Sciatic nerve (tissue), 2 donors: ENCODE results near the gene ACSS2. TPM values are rescaled to one million over a fixed set of nuclear protein-coding genes. Genes with fewer than 3 reads are reported as not detected.

ENCODE experiments used
- ATAC-seq: fragments of 200-7000 bp; cut with Tn5 transposase; one replicate; pipeline ENCODE4 v1.9.1; 2020; ENCODE audit warnings: mild to moderate bottlenecking, moderate library complexity
- DNase-seq: peaks from one replicate; pipeline ENCODE4 v3.0.0-alpha.2; 2020; ENCODE audit warnings: low spot score
- intact Hi-C: fragments of 100-400 bp; cut with DNase I; formaldehyde crosslinking; loops from one replicate; pipeline ENCODE4 v1.14.2; 2022
- total RNA-seq: library from RNA; stranded (reverse); fragmentation: NEBNext Ultra II Directional; extraction: Animal tissue kit (Norgen Biotek cat#: 25700); gene quantifications from one replicate; pipeline ENCODE4 v1.2.1, GENCODE V29; 2021
- donor health status: DM: no; HTN: no; CAD: no.
- donor health status: DM: no; HTN: no; CAD: no.

The ACSS2 gene
- total RNA-seq, 1 donor from 2014 or later = 103 TPM

DNA sequence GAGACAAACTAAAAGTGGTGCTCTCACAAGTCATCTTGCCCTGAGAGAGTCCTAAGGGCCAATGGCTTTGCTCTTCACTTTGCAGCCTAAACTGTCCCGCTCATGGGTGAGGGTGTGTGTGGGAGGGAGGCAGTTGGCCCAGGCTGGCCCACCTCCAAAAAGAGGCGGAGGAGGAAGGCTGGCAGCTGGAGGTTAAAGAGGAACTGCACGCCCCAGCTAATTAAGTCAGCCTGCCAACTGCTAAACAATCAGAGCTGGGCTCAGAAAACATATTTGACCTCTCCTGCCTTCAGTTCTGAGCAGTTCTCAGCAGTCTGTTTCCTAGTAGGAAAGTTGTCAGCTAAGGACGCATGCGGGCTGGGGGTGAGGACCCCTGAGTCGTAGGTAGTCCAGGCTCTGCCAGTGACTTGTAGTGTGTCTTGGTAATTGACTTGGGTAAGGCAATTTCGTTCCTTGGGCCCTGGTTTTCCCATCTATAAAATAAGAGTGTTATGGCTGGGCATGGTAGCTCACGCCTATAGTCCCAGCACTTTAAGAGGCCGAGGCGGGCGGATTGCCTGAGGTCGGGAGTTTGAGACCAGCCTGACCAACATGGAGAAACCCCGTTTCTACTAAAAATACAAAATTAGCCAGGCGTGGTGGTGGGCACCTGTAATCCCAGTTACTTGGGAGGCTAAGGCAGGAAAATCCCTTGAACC, 62.2 kb downstream of the ACSS2 start:
- intact Hi-C loops = no loop called here
- peak; percentile 71 for ATAC-seq
- DNase-seq = peak; percentile 78

DNA sequence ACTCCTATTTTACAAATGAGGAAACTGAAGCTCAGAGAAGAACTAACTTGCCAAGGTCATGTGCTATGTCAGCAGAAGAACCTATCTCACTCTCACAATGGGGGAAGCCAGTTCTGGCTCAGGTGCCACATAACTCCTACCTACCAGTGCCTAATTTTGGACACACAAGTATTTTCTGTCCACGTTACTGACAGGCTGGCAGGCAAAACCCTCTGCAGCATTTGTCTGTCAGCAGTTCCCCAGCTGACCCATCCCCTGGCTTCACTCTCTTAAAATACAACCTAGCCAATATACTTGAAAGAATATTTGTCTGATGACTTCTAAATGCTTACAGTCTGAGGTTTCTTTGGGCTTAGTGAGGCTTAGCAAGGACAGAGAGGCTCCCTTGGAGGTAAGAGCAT, 63.7 kb downstream of the ACSS2 start:
- DNase-seq (no peak), ATAC-seq (no peak)
- intact Hi-C loops = no loop called here

DNA sequence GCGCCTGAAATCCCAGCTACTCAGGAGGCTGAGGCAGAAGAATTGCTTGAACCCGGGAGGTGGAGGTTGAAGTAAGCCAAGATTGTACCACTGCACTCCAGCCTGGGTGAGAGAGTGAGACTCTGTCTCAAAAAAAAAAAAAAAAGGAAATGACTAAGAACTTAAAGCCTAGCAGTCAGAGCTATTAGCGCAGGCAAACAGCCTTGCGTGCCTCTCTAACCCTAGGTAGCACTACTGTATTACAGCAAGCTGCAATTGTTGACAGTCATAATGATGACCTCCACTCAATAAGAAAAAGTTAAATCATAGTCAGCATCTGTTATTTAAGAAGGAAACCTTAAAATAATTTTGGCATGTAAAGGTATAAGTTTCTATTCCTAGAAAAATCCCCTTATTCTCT, 64.8 kb downstream of the ACSS2 start:
- ATAC-seq = no peak
- intact Hi-C loops = no loop called here
- DNase-seq = no peak

DNA sequence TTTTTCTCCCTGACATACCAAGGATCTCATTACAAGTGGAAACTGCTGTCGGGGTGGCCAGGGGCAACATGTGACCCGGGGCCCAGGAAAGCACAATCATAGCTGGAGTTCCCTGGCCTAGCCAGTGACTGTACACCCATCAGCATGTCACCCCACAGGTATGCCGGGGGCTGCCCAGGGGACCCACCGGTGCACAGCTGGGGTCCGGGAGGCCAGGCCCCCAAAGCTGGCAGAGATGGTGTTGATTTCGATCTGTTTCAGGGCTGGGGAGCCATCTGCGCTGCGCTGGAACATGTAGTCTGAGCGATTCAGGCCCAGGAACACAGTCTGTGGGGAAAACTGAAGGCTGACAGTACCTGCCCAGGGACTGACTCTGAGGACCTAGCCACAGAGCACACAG, 65.9 kb downstream of the ACSS2 start:
- no peak for ATAC-seq
- intact Hi-C loops = no loop called here
- DNase-seq = no peak

DNA sequence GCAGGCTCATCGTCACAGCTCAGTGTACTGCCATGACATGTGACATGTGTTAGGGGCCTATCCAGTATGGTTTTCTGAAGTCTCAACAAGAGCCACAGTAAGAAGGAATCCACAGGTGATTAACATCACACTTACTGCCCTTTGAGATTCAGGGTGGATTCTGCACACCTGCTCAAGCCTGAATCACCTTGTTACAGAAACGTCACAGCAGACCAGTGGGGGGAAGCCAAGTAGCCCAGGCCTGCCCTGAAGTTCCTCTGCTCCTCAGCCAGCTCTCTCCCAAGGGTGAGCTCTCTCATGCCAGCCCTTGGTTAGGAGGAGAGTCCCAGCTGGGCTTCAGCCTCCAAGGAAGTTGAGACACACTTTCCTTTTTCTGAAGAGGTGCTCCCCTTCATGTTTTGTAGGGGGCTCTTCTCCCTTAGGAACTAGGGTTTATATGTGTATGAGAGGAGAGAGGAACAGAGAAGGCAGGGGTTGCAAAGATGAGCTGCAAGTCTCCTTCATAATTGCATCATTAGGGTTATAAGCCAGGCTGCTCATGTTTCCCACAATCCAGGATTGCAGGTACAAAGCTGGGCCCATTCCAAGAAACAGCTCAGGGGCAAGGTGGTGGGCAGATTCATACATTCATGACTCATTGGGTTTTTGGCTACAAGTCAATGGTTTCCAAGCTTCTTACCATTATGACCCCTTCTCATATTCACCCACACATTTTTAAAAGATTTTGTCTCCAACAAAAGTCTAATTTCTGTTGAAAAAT, 67.6 kb downstream of the ACSS2 start:
- intact Hi-C loops = no loop called here
- DNase-seq = no peak
- no peak for ATAC-seq

DNA sequence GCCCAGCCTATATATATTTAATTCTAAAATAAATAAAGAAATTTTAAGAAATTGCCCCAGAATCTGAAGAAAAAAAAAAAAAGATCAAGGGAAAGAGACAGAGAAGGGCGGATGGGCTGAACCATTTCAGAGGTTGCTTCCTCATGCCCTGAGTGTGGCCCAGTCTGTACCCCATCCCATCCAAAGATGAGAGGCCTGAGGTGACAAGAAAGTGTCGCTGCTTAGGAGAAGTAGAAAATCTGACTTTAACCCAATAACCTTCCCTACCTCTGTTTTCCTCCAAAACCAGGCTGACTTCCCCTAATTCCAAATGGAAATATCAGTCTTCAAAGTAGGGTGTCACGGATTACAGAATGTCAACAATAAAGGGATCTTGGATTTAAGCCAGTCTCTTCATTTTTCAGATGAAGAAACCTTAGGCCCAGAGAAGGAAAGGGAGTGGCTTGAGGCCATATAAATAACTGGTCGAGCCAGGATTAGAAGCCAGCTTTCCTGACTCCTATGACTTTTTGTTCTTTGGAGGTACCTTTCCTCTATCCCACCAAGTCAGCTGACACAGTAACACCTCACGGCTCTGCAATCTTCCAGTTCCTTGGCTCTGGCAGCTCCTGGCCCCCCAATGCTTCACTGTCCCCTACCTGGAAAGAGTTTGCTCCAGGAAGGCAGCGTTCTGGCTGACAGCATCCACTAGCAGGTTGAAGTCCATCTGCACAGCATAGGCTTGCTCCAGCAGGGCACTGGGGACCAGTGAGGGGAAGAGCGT, 69.1 kb downstream of the ACSS2 start:
- DNase-seq = no peak
- peak; percentile 30 for ATAC-seq
- intact Hi-C loops = no loop called here

DNA sequence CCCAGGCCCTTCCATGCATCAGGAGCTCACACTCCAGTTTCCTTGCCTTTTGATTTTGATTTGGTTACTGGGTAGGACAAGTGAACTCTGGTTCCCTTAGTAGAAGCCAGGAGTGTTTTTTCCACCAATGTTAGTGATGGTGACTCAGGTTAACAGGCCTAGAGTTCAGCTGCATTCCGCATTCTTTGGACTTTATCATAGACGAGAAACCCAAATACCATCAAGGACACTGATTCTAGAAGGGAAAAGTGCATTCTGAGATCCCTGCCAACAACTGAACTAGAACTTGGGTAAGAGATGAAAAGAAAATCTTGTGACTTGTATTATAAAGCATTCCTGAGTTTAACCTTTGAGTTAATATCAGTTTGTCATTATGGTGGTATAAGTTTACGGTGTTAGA, 70.2 kb downstream of the ACSS2 start:
- no peak for ATAC-seq
- intact Hi-C loops = no loop called here
- DNase-seq = no peak

DNA sequence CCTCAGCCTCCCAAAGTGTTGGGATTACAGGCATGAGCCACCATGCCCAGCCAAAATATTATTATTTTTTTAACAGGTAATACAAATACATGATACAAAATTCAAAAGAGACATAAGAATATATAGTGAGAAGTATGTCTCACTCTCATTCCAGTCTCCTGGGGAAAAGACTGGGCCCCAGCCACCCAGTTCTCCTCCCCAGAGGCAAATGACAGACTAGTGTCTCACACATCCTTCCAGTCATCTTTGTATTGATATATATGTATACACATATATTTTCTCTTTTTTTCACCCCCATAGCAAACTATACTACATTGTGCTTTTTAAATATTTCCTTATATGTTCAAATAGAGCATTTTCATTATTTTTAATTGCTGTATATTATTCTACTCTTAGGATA, 70.9 kb downstream of the ACSS2 start:
- ATAC-seq = no peak
- intact Hi-C loops = no loop called here
- DNase-seq = no peak

DNA sequence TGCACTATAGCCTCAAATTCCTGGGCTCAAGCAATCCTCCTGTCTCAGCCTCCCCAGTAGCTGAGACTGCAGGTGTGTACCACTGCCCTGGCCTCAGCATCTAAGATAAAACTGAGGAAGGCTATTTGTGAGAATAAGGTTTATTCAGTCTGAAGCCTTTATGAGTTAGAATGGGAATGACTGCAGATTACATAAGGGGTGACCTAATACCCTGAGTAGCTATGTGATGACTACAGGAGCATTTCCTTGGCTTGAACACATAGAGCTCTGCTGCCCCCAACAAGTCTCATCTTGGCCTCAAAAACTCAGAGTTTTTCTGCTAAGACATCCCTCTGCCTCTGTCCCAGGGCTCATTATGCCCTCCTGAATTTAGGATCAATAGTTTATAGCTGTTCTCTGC, 71.6 kb downstream of the ACSS2 start:
- no peak for ATAC-seq

DNA sequence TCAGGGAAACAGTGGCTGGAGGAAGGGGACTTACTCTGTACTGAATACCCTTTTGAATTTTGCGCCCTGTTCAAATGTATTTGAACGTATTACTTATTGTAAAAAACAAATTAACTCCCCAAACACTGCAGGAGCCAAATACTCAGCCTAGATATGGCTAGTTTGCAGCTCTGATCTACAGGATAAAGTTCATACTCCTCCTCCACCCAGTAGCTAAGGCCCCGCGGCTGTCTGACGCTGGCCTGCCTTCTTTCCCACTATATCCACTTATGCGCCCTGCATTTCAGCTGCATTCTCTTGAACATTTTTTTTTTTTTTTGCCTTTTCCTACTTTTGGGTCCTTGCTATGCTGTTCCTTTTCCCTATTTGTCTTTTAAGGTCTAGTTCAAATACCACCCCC, 72.7 kb downstream of the ACSS2 start:
- ATAC-seq = no peak
- intact Hi-C loops = no loop called here

More for the DNA sequence above, 71.6 kb downstream of the ACSS2 start:
- intact Hi-C loops = no loop called here
- no peak for DNase-seq

DNA sequence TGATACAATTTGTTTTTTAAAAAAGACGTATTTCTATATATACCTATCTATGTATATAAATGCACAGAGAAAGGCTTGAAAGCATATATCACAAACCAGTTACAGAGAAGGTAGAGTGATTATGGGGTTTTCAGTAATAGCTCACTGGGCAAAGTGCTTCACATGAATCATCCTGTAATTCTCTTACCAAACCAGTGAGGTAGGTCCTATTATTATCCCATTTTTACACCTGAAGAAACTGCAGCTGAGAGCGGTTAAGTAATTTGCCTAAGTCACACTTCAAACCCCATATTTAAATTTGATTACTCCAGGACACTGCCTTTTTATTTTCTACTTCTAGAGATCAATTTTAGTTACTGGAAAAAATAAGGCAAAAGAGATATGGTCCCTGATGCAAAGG, 74.8 kb downstream of the ACSS2 start:
- no peak for ATAC-seq
- intact Hi-C loops = loop anchor here (5.0 kb wide), 1 partner anchor 79 kb away; the partner anchor contains the start of gene GGT7

More for the DNA sequence above, 72.7 kb downstream of the ACSS2 start:
- DNase-seq = no peak

DNA sequence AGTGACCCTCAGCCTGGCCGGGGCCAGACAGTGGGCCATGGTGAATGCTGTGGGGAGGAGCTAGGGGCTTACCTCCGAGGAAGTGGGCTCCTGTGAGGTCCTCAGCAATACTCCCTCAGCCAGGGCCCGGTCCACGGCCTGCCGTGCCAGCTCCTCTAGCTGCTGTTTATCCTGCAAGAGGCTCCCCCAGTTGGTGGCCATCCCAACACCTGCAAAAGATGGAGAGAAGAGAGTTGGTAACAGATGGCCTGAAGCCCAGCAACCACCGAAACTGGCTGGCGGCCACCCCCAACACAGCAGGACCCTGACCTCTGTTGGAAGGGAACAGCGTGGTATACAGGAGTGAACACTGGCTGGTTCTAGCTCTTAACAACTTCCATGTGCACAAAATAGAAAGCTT, 75.2 kb downstream of the ACSS2 start:
- DNase-seq = no peak
- no peak for ATAC-seq
- intact Hi-C loops = loop anchor here (5.0 kb wide), 1 partner anchor 79 kb away; the partner anchor contains the start of gene GGT7

More for the DNA sequence above, 74.8 kb downstream of the ACSS2 start:
- DNase-seq = no peak

DNA sequence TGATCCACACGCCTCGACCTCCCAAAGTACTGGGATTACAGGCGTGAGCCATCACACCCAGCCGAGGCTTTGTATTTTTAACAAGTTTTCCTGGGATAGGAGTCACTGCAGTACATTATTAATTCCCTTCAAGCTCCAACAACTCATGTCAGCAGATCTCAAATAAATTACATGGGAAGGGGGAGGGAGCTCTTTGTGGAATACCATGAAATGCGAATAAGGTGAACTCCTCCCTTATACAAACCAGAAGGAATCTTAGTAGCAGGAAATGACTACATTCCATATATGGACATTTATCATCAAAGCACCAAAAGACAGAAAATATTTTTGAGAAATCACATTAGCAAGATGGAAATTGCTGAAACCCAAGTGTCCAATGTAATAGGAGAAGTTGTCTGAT, 76.3 kb downstream of the ACSS2 start:
- intact Hi-C loops = loop anchor here (5.0 kb wide), 1 partner anchor 80 kb away; the partner anchor contains the start of gene GGT7
- ATAC-seq = no peak
- DNase-seq = no peak

DNA sequence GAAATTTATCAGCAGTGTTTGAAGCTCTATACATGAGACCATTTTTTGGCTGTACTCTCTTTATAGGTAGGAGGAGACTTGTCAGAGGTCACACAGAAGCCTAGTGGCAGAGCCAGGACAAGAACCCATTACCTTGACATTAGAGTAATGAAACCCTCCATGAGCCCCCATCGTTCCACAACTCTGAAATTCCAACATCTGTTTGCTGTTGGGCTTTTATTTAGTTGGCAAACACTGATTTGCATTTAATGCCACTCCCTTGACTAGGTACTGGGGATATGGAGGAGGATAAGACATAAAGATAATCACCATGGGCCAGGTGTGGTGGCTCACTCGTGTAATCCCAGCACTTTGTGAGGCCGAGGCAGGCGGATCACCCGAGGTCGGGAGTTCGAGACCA, 77.5 kb downstream of the ACSS2 start:
- ATAC-seq (no peak), DNase-seq (no peak)
- intact Hi-C loops = loop anchor here (5.0 kb wide), 1 partner anchor 82 kb away; the partner anchor contains the start of gene GGT7

DNA sequence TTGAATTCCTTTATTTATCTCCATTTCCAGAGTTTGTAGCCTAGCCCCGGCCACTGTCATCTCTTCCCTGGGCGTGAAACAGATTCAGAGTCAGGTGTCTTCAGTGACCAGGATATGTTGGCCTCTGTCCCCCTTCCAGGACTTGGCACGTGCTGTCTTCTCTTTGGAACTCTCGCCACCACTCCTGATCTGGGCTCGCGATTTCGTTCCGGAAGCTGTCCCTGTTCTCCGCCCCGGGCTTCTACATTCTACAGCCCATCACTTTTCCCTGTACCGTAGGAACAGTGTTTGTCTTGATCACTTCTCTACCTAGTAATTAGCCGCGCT, 78.5 kb downstream of the ACSS2 start:
- no peak for DNase-seq
- ATAC-seq = no peak
- intact Hi-C loops = loop anchor here (5.0 kb wide), 1 partner anchor 83 kb away; the partner anchor contains the start of gene GGT7

DNA sequence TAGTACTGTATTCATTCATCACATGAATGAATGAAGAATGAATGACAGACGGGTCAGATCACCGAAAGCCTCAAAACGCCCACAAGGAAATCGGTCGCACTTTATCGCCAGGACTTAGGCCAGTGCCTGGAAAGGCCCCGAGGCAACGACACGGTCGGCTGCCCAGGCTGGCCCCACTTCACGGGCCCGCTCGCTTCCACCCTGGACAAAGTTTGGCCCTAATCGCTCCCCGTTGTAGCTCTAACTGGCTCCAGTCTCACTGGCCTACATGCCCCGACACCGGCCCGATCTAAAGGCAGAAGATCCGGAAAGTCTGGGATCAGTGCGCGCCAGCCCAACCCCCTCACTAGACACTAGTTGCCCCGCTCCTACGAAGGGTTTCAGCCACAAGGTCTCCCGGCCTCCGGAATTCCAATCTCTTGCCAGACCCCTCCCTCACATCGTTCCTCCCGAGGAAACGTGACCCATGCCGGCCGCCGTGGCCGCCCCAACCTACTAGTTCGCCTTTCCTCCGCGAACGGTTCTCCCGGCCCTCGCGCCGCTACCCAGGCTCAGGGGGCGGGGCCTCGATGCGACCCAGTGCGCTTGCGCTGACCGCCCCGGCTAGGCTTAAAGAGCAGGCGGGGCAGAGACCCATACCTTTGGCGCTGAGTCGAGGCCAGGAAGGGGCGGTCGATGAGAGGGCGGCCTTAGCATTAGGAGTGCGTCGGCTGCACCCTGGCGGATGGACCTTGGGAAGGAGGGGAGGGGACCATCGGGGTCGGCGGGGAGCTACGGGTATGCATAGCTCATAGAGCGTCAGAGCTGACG, 79.0 kb downstream of the ACSS2 start, which contains the start of the genes GSS and MYH7B:
Gene GSS, minus strand, starts transcription at position 576 of the 810 bp plus-strand sequence. CDS start 3,954 bp downstream, outside the sequence.
Gene MYH7B, plus strand, starts transcription at position 638 of the 810 bp plus-strand sequence. CDS start 22,138 bp downstream, outside the sequence.
- DNase-seq (peak; percentile 99), ATAC-seq (peak; percentile 99)
- intact Hi-C loops = no loop called here

DNA sequence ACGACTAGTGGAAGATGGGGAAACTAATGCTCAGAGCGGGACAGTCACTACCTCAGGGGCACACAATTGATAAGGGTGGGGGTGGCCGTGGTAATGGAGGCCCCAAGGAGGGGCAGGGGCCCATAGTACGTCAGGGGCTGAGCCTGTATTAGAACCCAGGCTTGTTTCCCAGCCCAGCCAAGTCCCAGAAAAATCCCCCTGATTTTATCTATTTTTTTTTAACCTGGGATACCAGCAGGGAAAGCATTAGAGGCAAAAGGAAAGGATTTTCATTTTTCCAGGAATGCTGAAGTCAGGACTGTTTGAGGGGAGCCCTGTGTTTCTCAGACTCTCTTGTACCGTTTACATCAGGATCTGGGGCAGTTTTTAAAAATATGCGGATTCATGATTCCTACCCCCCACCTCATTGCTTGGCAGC, 79.6 kb downstream of the ACSS2 start:
- intact Hi-C loops = no loop called here
- ATAC-seq = no peak
- DNase-seq = no peak

DNA sequence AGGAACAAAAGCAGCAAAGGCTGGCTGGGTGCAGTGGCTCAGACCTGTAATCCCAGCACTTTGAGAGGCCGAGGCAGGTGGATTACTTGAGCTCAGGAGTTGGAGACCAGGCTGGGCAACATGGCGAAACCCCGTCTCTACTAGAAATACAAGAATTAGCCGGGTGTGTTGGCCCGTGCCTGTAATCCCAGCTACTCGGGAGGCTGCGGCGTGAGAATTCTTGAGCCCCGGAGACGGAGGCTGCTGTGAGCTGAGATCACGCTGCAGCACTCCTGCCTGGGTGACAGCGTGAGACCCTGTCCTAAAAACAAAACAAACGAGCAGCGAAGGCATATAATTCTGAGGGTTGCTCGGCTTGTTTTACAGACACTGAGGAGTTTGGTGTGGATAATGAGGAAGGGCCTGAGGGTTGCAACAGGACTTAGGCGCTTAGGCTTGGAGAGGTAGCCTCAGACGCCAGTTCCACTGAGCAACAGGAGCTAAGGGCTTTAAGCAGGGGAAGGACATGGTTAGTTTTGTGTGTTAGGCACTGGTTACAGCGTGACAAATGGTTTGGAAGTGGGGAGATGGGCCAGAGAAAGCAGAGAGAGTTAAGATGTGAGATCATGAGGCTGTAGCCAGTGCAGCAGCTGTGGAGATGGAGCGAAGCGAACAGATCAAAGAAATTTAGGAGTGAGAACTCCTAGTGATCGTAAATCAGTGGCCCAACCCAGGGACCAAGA, 80.5 kb downstream of the ACSS2 start:
- DNase-seq = no peak
- intact Hi-C loops = no loop called here
- ATAC-seq = no peak
